OCI-LY7 (cell line): ENCODE results near the gene PAN2. TPM values are rescaled to one million over a fixed set of nuclear protein-coding genes. Genes with fewer than 3 reads are reported as not detected.
"Not testable (repeated sequence)": the region's sequence is repeated elsewhere in the genome, so short reads cannot be mapped to it uniquely, and the experiment has no call there.

Source experiments
- BruUV-seq: library from RNA; stranded (reverse); fragments of 400-500 nt; replicated peaks from 2 replicates; lab custom pipeline; 2021; lab: Mats Ljungman, UMichigan
- CTCF ChIA-PET: fragments of 300-600 bp; sonication (Branson Sonifier 250); formaldehyde crosslinking; loops from one replicate; lab custom pipeline; 2022; ENCODE audit warnings: antibody characterized with exemption; ENCODE audit not compliant: unreplicated experiment; lab: Charles Lee
- POLR2A ChIA-PET: fragments of 300-600 bp; sonication (Branson Sonifier 250); formaldehyde crosslinking; loops from one replicate; lab custom pipeline; 2022; ENCODE audit warnings: antibody characterized with exemption; lab: Charles Lee
- DNase-seq: peaks from one replicate; pipeline ENCODE4 v3.0.0-alpha.2; 2015; ENCODE audit warnings: low spot score
- H2AFZ ChIP-seq: fragments of 200-600 bp; sonication (generic), shearing (Covaris generic); 2 replicates; pipeline ENCODE4 v1.6.1; 2014; ENCODE audit warnings: mild to moderate bottlenecking, antibody characterized with exemption, low read length, moderate library complexity
- H3K27ac ChIP-seq: fragments of 200-600 bp; sonication (generic); 2 replicates; pipeline ENCODE4 v1.5.1; 2014; ENCODE audit warnings: mixed run types, low read depth, mild to moderate bottlenecking, moderate library complexity, low read length, inconsistent platforms; ENCODE audit not compliant: poor library complexity, severe bottlenecking
- H3K36me3 ChIP-seq: fragments of 200-600 bp; sonication (generic); 2 replicates; pipeline ENCODE4 v1.6.1; 2014; ENCODE audit warnings: mild to moderate bottlenecking, antibody characterized with exemption, low read length, moderate library complexity, mixed read lengths; ENCODE audit not compliant: insufficient read depth
- H3K4me1 ChIP-seq: fragments of 200-600 bp; sonication (generic); 2 replicates; pipeline ENCODE4 v1.5.1; 2014; ENCODE audit warnings: mild to moderate bottlenecking, low read length; ENCODE audit not compliant: insufficient read depth, poor library complexity, severe bottlenecking
- H3K4me2 ChIP-seq: fragments of 200-600 bp; sonication (generic); 2 replicates; pipeline ENCODE4 v1.6.1; 2014; ENCODE audit warnings: mild to moderate bottlenecking, low read length
- H3K4me3 ChIP-seq: fragments of 200-600 bp; sonication (generic); 2 replicates; pipeline ENCODE4 v1.5.1; 2014; ENCODE audit warnings: mild to moderate bottlenecking, low read depth, low read length; ENCODE audit not compliant: poor library complexity, severe bottlenecking
- H3K79me2 ChIP-seq: fragments of 200-600 bp; sonication (generic); 2 replicates; pipeline ENCODE4 v1.6.1; 2016; ENCODE audit warnings: low read depth, mild to moderate bottlenecking, low read length, moderate library complexity, mixed read lengths; ENCODE audit not compliant: insufficient read depth
- H3K9me2 ChIP-seq: fragments of 200-600 bp; sonication (generic); 2 replicates; pipeline ENCODE4 v1.6.1; 2016; ENCODE audit warnings: mild to moderate bottlenecking, low read length, mixed read lengths; ENCODE audit not compliant: insufficient read depth
- H3K9me3 ChIP-seq: fragments of 200-600 bp; sonication (generic); 2 replicates; pipeline ENCODE4 v1.6.1; 2014; ENCODE audit warnings: mild to moderate bottlenecking, mixed run types, low read length, mixed read lengths
- H4K20me1 ChIP-seq: fragments of 200-600 bp; sonication (generic); 2 replicates; pipeline ENCODE4 v1.6.1; 2014; ENCODE audit warnings: mild to moderate bottlenecking, antibody characterized with exemption, low read length, moderate library complexity, mixed read lengths; ENCODE audit not compliant: insufficient read depth
- CTCF ChIP-seq: fragments of 200-600 bp; sonication (generic); conservative IDR thresholded peaks from 2 replicates; pipeline ENCODE4 v1.5.1; 2014; ENCODE audit warnings: mild to moderate bottlenecking, antibody characterized with exemption, low read length, moderate library complexity, mixed read lengths
- EZH2phosphoT487 ChIP-seq: fragments of 200-600 bp; sonication (generic); IDR thresholded peaks from 2 replicates; pipeline ENCODE4 v1.6.1; 2018; ENCODE audit warnings: low read depth, borderline replicate concordance, mild to moderate bottlenecking, mixed run types, antibody characterized with exemption, low read length, moderate library complexity, mixed read lengths
- intact Hi-C: fragments of 100-400 bp; cut with micrococcal nuclease; formaldehyde crosslinking; loops from one replicate; pipeline ENCODE4 v1.10.0; 2022; ENCODE audit not compliant: unreplicated experiment
- total RNA-seq, 2 experiments: library from RNA; depleted of rRNA in 1 of 2; stranded (reverse); fragments of >200 nt in 1 of 2; shearing (Covaris generic) in 1 of 2; gene quantifications; 2 replicates each; pipeline ENCODE4 v1.2.3, GENCODE V29; 2014 to 2022

The PAN2 gene
- total RNA-seq, 2 experiments from 2014 or later = 106 to 117 TPM

- Histone ChIP-seq H3K27ac (peak overlapping the region; percentile 85), H3K4me1 (peaks cover 72% of the 10 kb centered on the region), H3K79me2 (peaks cover 21% of the 10 kb centered on the region; the same call in 1 of the 2 replicates), H4K20me1 (no peaks in the 10 kb centered on the region), H2AFZ (peak overlapping the region; percentile 8; the same call in 1 of the 2 replicates), H3K4me3 (peak overlapping the region; percentile 40), H3K9me2 (no peaks in the 10 kb centered on the region), H3K4me2 (peak overlapping the region; percentile 61), H3K36me3 (peaks cover 12% of the 10 kb centered on the region), H3K9me3 (no peaks in the 10 kb centered on the region)
- intact Hi-C loops = no loop called here
- DNase-seq = peak; percentile 80
- ChIA-PET POLR2A (interaction anchor here (0.7 to 9.4 kb wide), 15 partner anchors 17 to 489 kb away, joined by 3 to 70 read pairs (median 5); partner anchors contain the start of genes CNPY2, RNF41, STAT2 and TIMELESS), CTCF (interaction anchor here (0.8 kb wide), 1 partner anchor 24 kb away, joined by 5 read pairs; the partner anchor contains the start of gene STAT2)
- BruUV-seq = no TSS peak
- TF ChIP-seq CTCF = no peak
- no peak for TF ChIP-seq EZH2phosphoT487
Observed at GRCh38 chr12:56336361-56337167, 2.8 kb upstream of the PAN2 start.

GRCh38 chr12:56335527-56335926 is 1.7 kb upstream of the PAN2 start:
- H3K9me2 ChIP-seq, H3K9me3 ChIP-seq, H2AFZ ChIP-seq, intact Hi-C loops, H3K4me2 ChIP-seq, DNase-seq, BruUV-seq, H4K20me1 ChIP-seq, H3K36me3 ChIP-seq, H3K4me3 ChIP-seq: not testable (repeated sequence)
- ChIA-PET CTCF (interaction anchor here (1.4 kb wide), 1 partner anchor 25 kb away, joined by 3 read pairs; the partner anchor contains the start of gene STAT2), POLR2A (interaction anchor here (0.7 to 9.4 kb wide), 12 partner anchors 18 to 171 kb away, joined by 3 to 70 read pairs (median 5); partner anchors contain the start of genes STAT2 and TIMELESS)
- Histone ChIP-seq H3K27ac (peak overlapping the region; percentile 85), H3K79me2 (peaks cover 21% of the 10 kb centered on the region; the same call in 1 of the 2 replicates), H3K4me1 (peaks cover 69% of the 10 kb centered on the region)

GRCh38 chr12:56334490-56334793 is 642 bp upstream of the PAN2 start:
- Histone ChIP-seq H3K9me3 (no peaks in the 10 kb centered on the region), H3K4me2 (peak overlapping the region; percentile 98), H3K79me2 (peaks cover 21% of the 10 kb centered on the region; the same call in 1 of the 2 replicates), H3K36me3 (no peaks in the 10 kb centered on the region), H3K9me2 (no peaks in the 10 kb centered on the region), H2AFZ (peak overlapping the region; percentile 32; the same call in 1 of the 2 replicates), H3K4me3 (peak overlapping the region; percentile 95), H4K20me1 (no peaks in the 10 kb centered on the region), H3K4me1 (peaks cover 61% of the 10 kb centered on the region), H3K27ac (peak overlapping the region; percentile 94)
- POLR2A ChIA-PET = interaction anchor here (1.1 to 9.4 kb wide), 7 partner anchors 18 to 126 kb away, joined by 3 to 70 read pairs (median 6); partner anchors contain the start of genes CNPY2 and STAT2
- no peak for DNase-seq
- intact Hi-C loops = loop anchor here (1.0 to 5.0 kb wide), 3 partner anchors 41 to 130 kb away; partner anchors contain the start of gene TIMELESS
- no peak; the same call in 1 of the 2 replicates for TF ChIP-seq CTCF
- no peak for TF ChIP-seq EZH2phosphoT487
- BruUV-seq = TSS peak; percentile 99
- CTCF ChIA-PET = interaction anchor here (1.4 kb wide), 1 partner anchor 26 kb away, joined by 3 read pairs; the partner anchor contains the start of gene STAT2
